Upper lobe of left lung (tissue), 6 donors: ENCODE measurements around the gene ATP6V1A. TPM values are rescaled to one million over a fixed set of nuclear protein-coding genes. Genes with fewer than 3 reads are reported as not detected.
A peak's percentile ranks its signal among the peaks of the same experiment; 100 is the strongest.

Experiments used
- ATAC-seq, 2 donors: fragments of 200-7000 bp; cut with Tn5 transposase; one replicate each; pipeline ENCODE4 v1.9.1; 2022; ENCODE audit warnings: mild to moderate bottlenecking in 2 of 2, moderate library complexity in 2 of 2; ENCODE audit not compliant: low FRiP score in 2 of 2
- DNase-seq, 2 donors: peaks; one replicate each; pipeline ENCODE4 v3.0.0-alpha.2; 2019 to 2020
- H3K27ac ChIP-seq, 4 donors: fragments of 200-600 bp; sonication (generic); one replicate each; pipeline ENCODE4 v1.5.1; 2016 to 2019
- H3K27me3 ChIP-seq, 4 donors: fragments of 200-600 bp; sonication (generic); one replicate each; pipeline ENCODE4 v1.5.1; 2017 to 2019
- H3K36me3 ChIP-seq, 4 donors: fragments of 200-600 bp; sonication (generic); one replicate each; pipeline ENCODE4 v1.5.1; 2016 to 2019
- H3K4me1 ChIP-seq, 4 donors: fragments of 200-600 bp; sonication (generic); one replicate each; pipeline ENCODE4 v1.5.1; 2018 to 2019
- H3K4me3 ChIP-seq, 4 donors: fragments of 200-600 bp; sonication (generic); one replicate each; pipeline ENCODE4 v1.5.1; 2017 to 2019; ENCODE audit warnings: mild to moderate bottlenecking in 2 of 4, moderate library complexity in 1 of 4
- H3K9me3 ChIP-seq, 4 donors: fragments of 200-600 bp; sonication (generic); one replicate each; pipeline ENCODE4 v1.5.1; 2018 to 2019
- CTCF ChIP-seq, 6 experiments: fragments of 450-650 bp in 4 of 6; fragments of 200-600 bp in 2 of 6; sonication (generic) in 2 of 6; IDR thresholded peaks; one replicate each; pipeline ENCODE4 v1.5.1; 2016 to 2019; ENCODE audit warnings: antibody characterized with exemption in 6 of 6
- EP300 ChIP-seq, 4 donors: sonication (generic); formaldehyde crosslinking; IDR thresholded peaks; one replicate each; pipeline ENCODE4 v1.5.1; 2017; ENCODE audit warnings: antibody characterized with exemption in 4 of 4, control low read depth in 2 of 4
- POLR2A ChIP-seq, 4 donors: fragments of 450-650 bp; IDR thresholded peaks; one replicate each; pipeline ENCODE4 v1.5.1; 2016 to 2017; ENCODE audit warnings: antibody characterized with exemption in 4 of 4, mild to moderate bottlenecking in 2 of 4
- POLR2AphosphoS5 ChIP-seq, 2 donors: sonication (generic); formaldehyde crosslinking; IDR thresholded peaks; one replicate each; pipeline ENCODE4 v1.5.1; 2017; ENCODE audit warnings: antibody characterized with exemption in 2 of 2
- WGBS, 2 donors: methylation state at CpG; one replicate each; pipeline ENCODE4 v1.1.5; 2017 to 2018; 5-methylcytosine and 5-hydroxymethylcytosine counted together
- total RNA-seq, 6 donors: library from RNA; depleted of rRNA in 4 of 6; stranded (reverse); fragments of >200 nt in 4 of 6; gene quantifications; one replicate each; pipeline versions ENCODE4 v1.1.0 to v1.2.1, GENCODE V29; 2016 to 2021
- donor health status: DM: no; HTN: no; CAD: no; lungs with moderate emphysema.
- donor health status: DM: no; HTN: yes; CAD: no; lungs with severe emphysema.

ATP6V1A gene
- total RNA-seq, 6 donors from 2014 or later = 17.9 to 94.8 (median 66.6) TPM

DNA sequence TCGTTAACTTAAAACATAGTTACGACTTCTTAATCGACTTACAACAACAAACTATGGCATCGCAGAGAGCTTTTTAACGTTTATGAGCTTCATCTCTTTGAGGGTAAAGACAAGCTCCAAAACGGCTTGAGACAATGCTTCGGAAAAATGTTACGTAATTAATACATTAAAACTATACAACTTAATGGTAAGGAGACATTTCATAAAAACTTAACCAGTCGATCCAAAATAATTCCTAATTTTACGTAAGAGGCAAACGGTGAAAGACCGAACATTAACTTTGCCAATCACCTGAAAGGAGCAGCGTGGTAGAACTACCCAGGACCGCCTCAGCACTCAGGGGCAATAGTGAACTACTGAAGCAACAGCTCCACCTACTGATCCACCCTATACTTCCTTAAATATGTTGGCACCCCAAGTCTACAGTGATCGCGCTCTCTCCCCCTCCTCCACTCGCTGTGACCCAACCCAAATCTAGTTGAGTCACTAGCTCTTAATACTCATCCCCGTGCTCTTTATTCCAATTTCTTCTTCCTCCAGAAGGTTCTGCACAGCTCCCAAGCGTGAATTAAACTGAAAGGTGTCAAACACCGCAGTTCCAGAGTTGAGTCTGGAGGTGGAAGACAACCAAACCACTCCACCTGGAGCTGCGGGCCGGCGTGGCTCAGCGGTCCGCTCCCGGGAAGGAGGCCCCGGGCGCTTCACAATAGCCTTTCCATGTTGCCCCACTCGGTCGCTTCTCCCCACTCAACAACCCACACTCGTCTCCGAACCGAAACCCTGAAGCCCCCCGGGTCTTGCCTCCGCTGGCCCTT lies 1.7 kb upstream of the ATP6V1A start:
- 0 to 1% methylated on average over 35 of the region's 35 CpGs for WGBS, 2 donors
- TF ChIP-seq POLR2A (IDR thresholded peaks at IDR 0.05) (peak in 3 of 4 donors; percentile 24 to 42 (median 35)), CTCF (IDR thresholded peaks at IDR 0.05) (peak; percentile 34 to 78 (median 68)), POLR2AphosphoS5 (IDR thresholded peaks at IDR 0.05) (peak; percentile 28 to 63), EP300 (IDR thresholded peaks at IDR 0.05) (no peak)
- Histone ChIP-seq H3K36me3 (no peaks in the 10 kb centered on the region), H3K27ac (peak overlapping the region; percentile 95 to 99 (median 98)), H3K4me3 (peak overlapping the region; percentile 65 to 95 (median 78)), H3K9me3 (no peaks in the 10 kb centered on the region), H3K27me3 (no peaks in the 10 kb centered on the region), H3K4me1 (peaks cover 35 to 56% (median 53%) of the 10 kb centered on the region in 4 donors)
- DNase-seq (peak; percentile 89 to 90), ATAC-seq (peak; percentile 85 to 92)

GRCh38 chr3:113745756-113746547 lies 883 bp upstream of the ATP6V1A start, which contains the start of gene NAA50:
TSS of gene NAA50 (minus strand) at chr3:113746249. CDS start at chr3:113745949, 300 bp downstream.
- WGBS, 2 donors = 0% methylated on average over 53 to 62 of the region's 72 CpGs
- no peaks in the 10 kb centered on the region for H3K36me3 ChIP-seq
- no peaks in the 10 kb centered on the region for H3K27me3 ChIP-seq
- ATAC-seq (peak; percentile 96), DNase-seq (peak; percentile 93 to 99)
- peak within 1 kb of the TSS; percentile 65 to 95 (median 86) for H3K4me3 ChIP-seq
- TF ChIP-seq EP300 (IDR thresholded peaks at IDR 0.05) = peak in 1 of 4 donors; percentile 6
- peak in 2 of 6 experiments; percentile 25 to 32 for TF ChIP-seq CTCF (IDR thresholded peaks at IDR 0.05)
- peak; percentile 51 to 80 for TF ChIP-seq POLR2AphosphoS5 (IDR thresholded peaks at IDR 0.05)
- peak in 3 of 4 donors; percentile 70 to 90 (median 90) for TF ChIP-seq POLR2A (IDR thresholded peaks at IDR 0.05)
- peaks cover 35 to 57% (median 53%) of the 10 kb centered on the region in 4 donors for H3K4me1 ChIP-seq
- H3K9me3 ChIP-seq = no peaks in the 10 kb centered on the region
- peak within 1 kb of the TSS; percentile 95 to 99 (median 98) for H3K27ac ChIP-seq

DNA sequence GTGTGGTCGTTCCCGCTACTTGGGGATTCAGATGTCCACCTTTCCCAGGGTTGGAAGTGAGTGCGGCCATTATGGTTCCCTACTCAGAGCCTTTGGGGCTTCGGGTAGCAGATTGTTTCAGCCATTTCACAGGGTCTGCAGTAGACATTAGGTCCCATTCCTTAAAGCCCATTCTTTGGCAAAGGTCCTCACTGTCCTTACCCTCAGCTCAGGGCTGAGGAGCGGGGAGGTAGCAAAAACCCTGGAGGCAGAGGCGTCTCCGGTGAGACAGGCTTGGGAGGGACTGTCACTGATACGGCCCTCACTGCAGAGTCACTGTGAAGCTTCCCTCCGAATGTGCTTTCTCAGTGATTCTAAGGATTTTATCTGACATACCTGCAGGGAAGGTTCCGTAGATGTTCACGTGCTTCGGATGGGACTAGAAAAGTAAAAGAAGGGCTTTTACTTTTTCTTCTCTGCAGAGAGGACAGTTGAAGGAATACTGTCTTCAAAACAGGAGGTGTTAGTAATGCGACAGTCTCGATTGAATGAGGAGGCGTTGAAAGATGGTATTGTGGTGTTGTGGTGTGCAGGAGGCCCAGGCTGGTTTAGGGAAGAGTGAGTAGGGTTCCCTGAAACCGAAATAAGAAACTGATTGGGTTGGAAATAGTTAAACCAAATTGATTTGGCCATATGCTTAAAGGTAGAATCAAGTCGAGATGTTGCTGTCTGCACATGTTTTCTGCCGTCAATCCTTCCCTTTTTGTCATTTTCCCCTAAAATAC lies 630 bp downstream of the ATP6V1A start:
- H3K4me1 ChIP-seq = peaks cover 32 to 47% (median 43%) of the 10 kb centered on the region in 4 donors
- no peaks in the 10 kb centered on the region for H3K9me3 ChIP-seq
- no peaks in the 10 kb centered on the region for H3K27me3 ChIP-seq
- TF ChIP-seq POLR2A (IDR thresholded peaks at IDR 0.05) = no peak
- TF ChIP-seq EP300 (IDR thresholded peaks at IDR 0.05) = no peak
- no peak for TF ChIP-seq CTCF (IDR thresholded peaks at IDR 0.05)
- TF ChIP-seq POLR2AphosphoS5 (IDR thresholded peaks at IDR 0.05) = no peak
- DNase-seq (peak in 1 of 2 donors; percentile 29), ATAC-seq (peak in 1 of 2 donors; percentile 7)
- 2 to 3% methylated on average over 18 of the region's 18 CpGs for WGBS, 2 donors
- no peaks in the 10 kb centered on the region for H3K36me3 ChIP-seq
- peak overlapping the region; percentile 95 to 99 (median 98) for H3K27ac ChIP-seq
- peak overlapping the region; percentile 65 to 95 (median 86) for H3K4me3 ChIP-seq

GRCh38 chr3:113751141-113751540 lies 4.3 kb downstream of the ATP6V1A start:
- Histone ChIP-seq H3K9me3 (no peaks in the 10 kb centered on the region), H3K4me3 (no peak overlapping the region), H3K27ac (no peak overlapping the region), H3K27me3 (no peaks in the 10 kb centered on the region), H3K36me3 (no peaks in the 10 kb centered on the region), H3K4me1 (peaks cover 20 to 31% (median 26%) of the 10 kb centered on the region in 4 donors)
- TF ChIP-seq CTCF (IDR thresholded peaks at IDR 0.05) (no peak), POLR2AphosphoS5 (IDR thresholded peaks at IDR 0.05) (no peak), EP300 (IDR thresholded peaks at IDR 0.05) (no peak), POLR2A (IDR thresholded peaks at IDR 0.05) (no peak)
- ATAC-seq (no peak), DNase-seq (no peak)
